PC-3 (cell line): ENCODE measurements around the gene ABCC9.

ENCODE experiments used
- EZH2 ChIP-seq: fragments of 300-600 bp; sonication (generic); IDR thresholded peaks from one replicate; pipeline ENCODE4 v1.6.1; 2017; ENCODE audit warnings: antibody characterized with exemption, mild to moderate bottlenecking, low read length; ENCODE audit not compliant: unreplicated experiment
- EZH2phosphoT487 ChIP-seq: fragments of 300-600 bp; sonication (generic); IDR thresholded peaks from 2 replicates; pipeline ENCODE4 v1.6.1; 2018; ENCODE audit warnings: mild to moderate bottlenecking, antibody characterized with exemption, low read length, borderline replicate concordance
- TF ChIP-seq, protein P1 (sequence below): fragments of 300-600 bp; sonication (generic); conservative IDR thresholded peaks from 2 replicates; pipeline ENCODE4 v1.5.1; 2017; ENCODE audit warnings: antibody characterized with exemption, low read depth, mild to moderate bottlenecking, low read length

DNA sequence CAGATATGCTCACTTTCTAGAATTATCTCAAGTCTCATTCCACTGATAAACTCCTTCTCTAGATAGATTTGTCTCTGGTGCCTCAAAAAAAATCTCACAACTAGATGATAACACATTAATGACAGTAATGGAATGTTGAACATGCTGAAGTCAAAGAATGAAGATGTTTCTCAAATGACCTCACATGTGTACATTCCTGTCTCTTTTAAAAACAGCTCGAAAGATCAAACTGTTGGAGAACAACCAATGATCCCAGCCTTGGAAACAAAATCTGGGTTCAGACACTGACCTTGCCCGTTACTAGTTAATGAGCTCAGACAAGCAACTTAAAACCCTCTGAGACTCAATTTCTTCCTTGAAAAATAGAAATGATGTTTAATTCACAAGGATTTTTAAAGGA, 122.0 kb downstream of the ABCC9 start:
- TF ChIP-seq, protein P1, sequence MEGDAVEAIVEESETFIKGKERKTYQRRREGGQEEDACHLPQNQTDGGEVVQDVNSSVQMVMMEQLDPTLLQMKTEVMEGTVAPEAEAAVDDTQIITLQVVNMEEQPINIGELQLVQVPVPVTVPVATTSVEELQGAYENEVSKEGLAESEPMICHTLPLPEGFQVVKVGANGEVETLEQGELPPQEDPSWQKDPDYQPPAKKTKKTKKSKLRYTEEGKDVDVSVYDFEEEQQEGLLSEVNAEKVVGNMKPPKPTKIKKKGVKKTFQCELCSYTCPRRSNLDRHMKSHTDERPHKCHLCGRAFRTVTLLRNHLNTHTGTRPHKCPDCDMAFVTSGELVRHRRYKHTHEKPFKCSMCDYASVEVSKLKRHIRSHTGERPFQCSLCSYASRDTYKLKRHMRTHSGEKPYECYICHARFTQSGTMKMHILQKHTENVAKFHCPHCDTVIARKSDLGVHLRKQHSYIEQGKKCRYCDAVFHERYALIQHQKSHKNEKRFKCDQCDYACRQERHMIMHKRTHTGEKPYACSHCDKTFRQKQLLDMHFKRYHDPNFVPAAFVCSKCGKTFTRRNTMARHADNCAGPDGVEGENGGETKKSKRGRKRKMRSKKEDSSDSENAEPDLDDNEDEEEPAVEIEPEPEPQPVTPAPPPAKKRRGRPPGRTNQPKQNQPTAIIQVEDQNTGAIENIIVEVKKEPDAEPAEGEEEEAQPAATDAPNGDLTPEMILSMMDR: no peak
- no peak for TF ChIP-seq EZH2
- TF ChIP-seq EZH2phosphoT487: no peak
